ENCODE measurements around the gene NCKAP5.

NCKAP5 gene

GRCh38 chr2:133568172-133568571, at the start of gene NCKAP5:
Gene NCKAP5 (minus strand): TSS chr2:133568463. CDS start chr2:133517526, 50,937 bp downstream.
- no peak for DNase-seq

- no peak for DNase-seq
Observed at GRCh38 chr2:133609664-133610063, 41.4 kb upstream of the NCKAP5 start.

- no peak for DNase-seq
Observed at GRCh38 chr2:133608291-133608690, 40.0 kb upstream of the NCKAP5 start.

- DNase-seq, result no peak
Observed at GRCh38 chr2:133607679-133608078, 39.4 kb upstream of the NCKAP5 start.

GRCh38 chr2:133606616-133607015, 38.4 kb upstream of the NCKAP5 start:
- DNase-seq, result no peak

GRCh38 chr2:133605766-133606137, 37.5 kb upstream of the NCKAP5 start:
- no peak for DNase-seq

GRCh38 chr2:133605011-133605765, 36.9 kb upstream of the NCKAP5 start:
- no peak for DNase-seq

- DNase-seq, result no peak
Observed at GRCh38 chr2:133603109-133603508, 34.8 kb upstream of the NCKAP5 start.

GRCh38 chr2:133602538-133602937, 34.3 kb upstream of the NCKAP5 start:
- DNase-seq, result no peak

- DNase-seq, result no peak
Observed at GRCh38 chr2:133600266-133600928, 32.1 kb upstream of the NCKAP5 start.

GRCh38 chr2:133599811-133600210, 31.5 kb upstream of the NCKAP5 start:
- DNase-seq, result no peak

- DNase-seq, result no peak
Observed at GRCh38 chr2:133599211-133599803, 31.0 kb upstream of the NCKAP5 start.

GRCh38 chr2:133598769-133599168, 30.5 kb upstream of the NCKAP5 start:
- DNase-seq, result no peak

GRCh38 chr2:133596701-133597393, 28.6 kb upstream of the NCKAP5 start:
- no peak for DNase-seq

GRCh38 chr2:133591164-133591563, 22.9 kb upstream of the NCKAP5 start:
- no peak for DNase-seq

- DNase-seq, result no peak
Observed at GRCh38 chr2:133589456-133589855, 21.2 kb upstream of the NCKAP5 start.

GRCh38 chr2:133588144-133588543, 19.9 kb upstream of the NCKAP5 start:
- no peak for DNase-seq

GRCh38 chr2:133586978-133587377, 18.7 kb upstream of the NCKAP5 start:
- DNase-seq, result no peak

- DNase-seq, result no peak
Observed at GRCh38 chr2:133581010-133581760, 12.9 kb upstream of the NCKAP5 start.

- DNase-seq, result no peak
Observed at GRCh38 chr2:133579274-133579673, 11.0 kb upstream of the NCKAP5 start.

GRCh38 chr2:133576714-133577113, 8.5 kb upstream of the NCKAP5 start:
- DNase-seq, result no peak

GRCh38 chr2:133574620-133575019, 6.4 kb upstream of the NCKAP5 start:
- no peak for DNase-seq

GRCh38 chr2:133574186-133574585, 5.9 kb upstream of the NCKAP5 start:
- DNase-seq, result no peak
